ENCODE data around the gene EFCAB10. TPM values are rescaled to one million over a fixed set of nuclear protein-coding genes. Genes with fewer than 3 reads are reported as not detected.

Gene EFCAB10
- polyA plus RNA-seq, 2 of the 4 experiments (the other 2 are of a cell fraction): 2.9 to 4.2 TPM

DNA sequence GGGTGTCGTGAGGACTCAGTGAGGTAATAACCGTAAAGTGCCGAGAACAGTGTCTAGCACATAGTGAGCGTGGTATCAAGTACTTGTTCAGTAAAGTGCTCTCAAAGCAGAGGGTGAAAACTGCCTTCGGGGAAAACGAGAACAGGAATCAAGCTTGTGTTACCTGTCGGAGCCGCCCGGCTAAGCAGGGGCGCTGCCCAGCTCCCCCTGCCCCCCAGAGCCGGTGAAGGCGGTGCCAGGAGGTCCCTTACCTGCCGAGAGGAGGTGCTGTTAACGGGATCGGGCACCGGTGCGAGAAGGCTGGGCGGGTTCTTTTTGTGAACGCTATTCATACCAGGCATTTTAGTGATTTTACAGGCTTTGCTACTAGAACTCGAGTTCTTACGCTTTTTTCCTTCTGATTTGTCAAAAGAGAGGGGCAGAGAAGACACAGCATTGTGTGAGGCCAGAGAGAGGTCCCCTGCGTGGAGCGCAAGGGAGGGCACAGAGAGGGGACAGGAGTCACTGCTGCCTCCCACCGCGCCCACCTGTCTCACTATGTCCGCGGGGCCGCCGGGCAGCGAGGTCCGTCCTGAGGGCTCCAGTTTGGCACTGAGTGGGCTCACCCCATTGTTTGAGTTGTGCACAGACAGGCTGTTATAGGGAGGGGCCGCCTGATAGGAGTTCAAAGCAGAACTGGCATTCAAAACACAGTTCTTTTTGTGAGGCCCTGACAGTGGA, 32.5 kb upstream of the EFCAB10 start:
- H3K4me1 ChIP-seq: no peaks in the 10 kb centered on the region
- TF ChIP-seq GATA3 (IDR thresholded peaks at IDR 0.05; ENCODE audit: borderline replicate concordance) (no peak), EP300 (IDR thresholded peaks at IDR 0.05) (no peak), HOXA7 (CRISPR knock-in tag; IDR thresholded peaks at IDR 0.05) (no peak), SREBF2 (IDR thresholded peaks at IDR 0.05) (no peak), JUNB (IDR thresholded peaks at IDR 0.05) (no peak), CHD2 (IDR thresholded peaks at IDR 0.05; ENCODE audit: low read length, partially characterized antibody) (no peak), NR3C1 (IDR thresholded peaks at IDR 0.05) (no peak), TP53 (CRISPR knock-in tag; IDR thresholded peaks at IDR 0.05) (no peak), RARB (CRISPR knock-in tag; IDR thresholded peaks at IDR 0.05) (no peak), MAZ (IDR thresholded peaks at IDR 0.05; ENCODE audit: borderline replicate concordance, low read depth, low read length) (no peak), EHMT2 (IDR thresholded peaks at IDR 0.05; ENCODE audit: low read depth) (no peak), CHD4 (IDR thresholded peaks at IDR 0.05; ENCODE audit: borderline replicate concordance) (no peak)
- TF ChIP-seq, protein P1, sequence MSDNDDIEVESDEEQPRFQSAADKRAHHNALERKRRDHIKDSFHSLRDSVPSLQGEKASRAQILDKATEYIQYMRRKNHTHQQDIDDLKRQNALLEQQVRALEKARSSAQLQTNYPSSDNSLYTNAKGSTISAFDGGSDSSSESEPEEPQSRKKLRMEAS (IDR thresholded peaks at IDR 0.05): no peak
- H3K9me3 ChIP-seq: no peaks in the 10 kb centered on the region
- no peak overlapping the region for H3K4me3 ChIP-seq
- DNase-seq (ENCODE audit: low read depth in 1 of 2, low spot score in 1 of 2) (no peak), ATAC-seq (no peak), FAIRE-seq (no peak)
- no peak overlapping the region for H3K27ac ChIP-seq
- CTCF ChIA-PET: interaction anchor here (0.6 to 1.7 kb wide), 2 partner anchors 43 to 162 kb away, joined by 3 read pairs; no protein-coding TSS in a partner anchor
- 85% methylated on average over 31 of the region's 32 CpGs for WGBS (ENCODE audit: missing lambda C conversion rate)
- POLR2A ChIA-PET: no interaction called here
- H3K4me2 ChIP-seq: no peak overlapping the region

DNA sequence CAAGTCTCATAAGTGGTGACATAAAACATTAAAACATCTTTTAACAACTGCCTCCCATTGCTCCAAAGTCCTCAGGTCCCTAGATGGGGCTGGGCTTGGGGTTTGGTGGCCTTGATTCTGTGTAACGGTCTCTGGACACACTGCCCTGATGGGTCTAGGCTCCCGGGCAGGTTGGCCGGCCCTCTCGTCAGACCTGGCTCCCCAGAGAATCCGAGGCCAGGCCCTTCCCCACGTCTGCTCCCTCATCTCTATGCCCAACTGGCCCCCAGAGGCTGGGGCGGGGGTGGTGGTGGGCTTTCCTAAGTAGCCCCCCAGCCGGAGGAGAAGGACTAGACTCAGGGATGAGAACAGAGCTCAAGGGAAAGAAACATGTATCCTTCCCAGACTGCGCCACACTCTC, 31.5 kb upstream of the EFCAB10 start:
- POLR2A ChIA-PET: no interaction called here
- H3K4me1 ChIP-seq: no peaks in the 10 kb centered on the region
- CTCF ChIA-PET: interaction anchor here (1.7 kb wide), 1 partner anchor 44 kb away, joined by 3 read pairs; no protein-coding TSS in a partner anchor
- no peak for TF ChIP-seq SMC3 (IDR thresholded peaks at IDR 0.05)
- no peak for TF ChIP-seq ESRRA (IDR thresholded peaks at IDR 0.05; ENCODE audit: borderline replicate concordance, low read length)
- no peak for TF ChIP-seq HOXB5 (CRISPR knock-in tag; IDR thresholded peaks at IDR 0.05)
- TF ChIP-seq MAFK (IDR thresholded peaks at IDR 0.05; ENCODE audit: partially characterized antibody): no peak
- no peak for TF ChIP-seq HEYL (CRISPR knock-in tag; IDR thresholded peaks at IDR 0.05)
- TF ChIP-seq, protein P1 (IDR thresholded peaks at IDR 0.05): no peak
- TF ChIP-seq, protein P2, sequence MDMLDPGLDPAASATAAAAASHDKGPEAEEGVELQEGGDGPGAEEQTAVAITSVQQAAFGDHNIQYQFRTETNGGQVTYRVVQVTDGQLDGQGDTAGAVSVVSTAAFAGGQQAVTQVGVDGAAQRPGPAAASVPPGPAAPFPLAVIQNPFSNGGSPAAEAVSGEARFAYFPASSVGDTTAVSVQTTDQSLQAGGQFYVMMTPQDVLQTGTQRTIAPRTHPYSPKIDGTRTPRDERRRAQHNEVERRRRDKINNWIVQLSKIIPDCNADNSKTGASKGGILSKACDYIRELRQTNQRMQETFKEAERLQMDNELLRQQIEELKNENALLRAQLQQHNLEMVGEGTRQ (IDR thresholded peaks at IDR 0.05): no peak
- TF ChIP-seq ZC3H11A (IDR thresholded peaks at IDR 0.05): no peak
- TF ChIP-seq TFCP2L1 (CRISPR knock-in tag; IDR thresholded peaks at IDR 0.05): no peak
- TF ChIP-seq CBX8 (IDR thresholded peaks at IDR 0.05): no peak
- no peak for TF ChIP-seq NPAS2 (CRISPR knock-in tag; IDR thresholded peaks at IDR 0.05; ENCODE audit: borderline replicate concordance)
- TF ChIP-seq, protein P3, sequence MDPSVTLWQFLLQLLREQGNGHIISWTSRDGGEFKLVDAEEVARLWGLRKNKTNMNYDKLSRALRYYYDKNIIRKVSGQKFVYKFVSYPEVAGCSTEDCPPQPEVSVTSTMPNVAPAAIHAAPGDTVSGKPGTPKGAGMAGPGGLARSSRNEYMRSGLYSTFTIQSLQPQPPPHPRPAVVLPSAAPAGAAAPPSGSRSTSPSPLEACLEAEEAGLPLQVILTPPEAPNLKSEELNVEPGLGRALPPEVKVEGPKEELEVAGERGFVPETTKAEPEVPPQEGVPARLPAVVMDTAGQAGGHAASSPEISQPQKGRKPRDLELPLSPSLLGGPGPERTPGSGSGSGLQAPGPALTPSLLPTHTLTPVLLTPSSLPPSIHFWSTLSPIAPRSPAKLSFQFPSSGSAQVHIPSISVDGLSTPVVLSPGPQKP (IDR thresholded peaks at IDR 0.05; ENCODE audit: low read depth, low read length): no peak
- no peak for TF ChIP-seq BHLHE40 (IDR thresholded peaks at IDR 0.05; ENCODE audit: low read depth, low read length)
- TF ChIP-seq, protein P4, sequence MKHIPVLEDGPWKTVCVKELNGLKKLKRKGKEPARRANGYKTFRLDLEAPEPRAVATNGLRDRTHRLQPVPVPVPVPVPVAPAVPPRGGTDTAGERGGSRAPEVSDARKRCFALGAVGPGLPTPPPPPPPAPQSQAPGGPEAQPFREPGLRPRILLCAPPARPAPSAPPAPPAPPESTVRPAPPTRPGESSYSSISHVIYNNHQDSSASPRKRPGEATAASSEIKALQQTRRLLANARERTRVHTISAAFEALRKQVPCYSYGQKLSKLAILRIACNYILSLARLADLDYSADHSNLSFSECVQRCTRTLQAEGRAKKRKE (CRISPR knock-in tag; IDR thresholded peaks at IDR 0.05; ENCODE audit: low read depth): no peak
- no peak for TF ChIP-seq CBX2 (IDR thresholded peaks at IDR 0.05; ENCODE audit: borderline replicate concordance, low read depth)
- no peak overlapping the region for H3K27ac ChIP-seq
- no peak overlapping the region for H3K4me2 ChIP-seq
- ATAC-seq (no peak), FAIRE-seq (no peak), DNase-seq (ENCODE audit: low read depth in 1 of 2, low spot score in 1 of 2) (no peak)
- H3K4me3 ChIP-seq: no peak overlapping the region
- H3K9me3 ChIP-seq: no peaks in the 10 kb centered on the region
- 80% methylated on average over 6 of the region's 9 CpGs for WGBS (ENCODE audit: missing lambda C conversion rate)

Data from A549 (cell line).